ENCODE measurements around the gene PPP4C. TPM values are rescaled to one million over a fixed set of nuclear protein-coding genes. Genes with fewer than 3 reads are reported as not detected.
"Not testable (repeated sequence)": the region's sequence is repeated elsewhere in the genome, so short reads cannot be mapped to it uniquely, and the experiment has no call there.

Gene PPP4C
- total RNA-seq, 1 experiment from 2014 or later = 225 TPM

DNA sequence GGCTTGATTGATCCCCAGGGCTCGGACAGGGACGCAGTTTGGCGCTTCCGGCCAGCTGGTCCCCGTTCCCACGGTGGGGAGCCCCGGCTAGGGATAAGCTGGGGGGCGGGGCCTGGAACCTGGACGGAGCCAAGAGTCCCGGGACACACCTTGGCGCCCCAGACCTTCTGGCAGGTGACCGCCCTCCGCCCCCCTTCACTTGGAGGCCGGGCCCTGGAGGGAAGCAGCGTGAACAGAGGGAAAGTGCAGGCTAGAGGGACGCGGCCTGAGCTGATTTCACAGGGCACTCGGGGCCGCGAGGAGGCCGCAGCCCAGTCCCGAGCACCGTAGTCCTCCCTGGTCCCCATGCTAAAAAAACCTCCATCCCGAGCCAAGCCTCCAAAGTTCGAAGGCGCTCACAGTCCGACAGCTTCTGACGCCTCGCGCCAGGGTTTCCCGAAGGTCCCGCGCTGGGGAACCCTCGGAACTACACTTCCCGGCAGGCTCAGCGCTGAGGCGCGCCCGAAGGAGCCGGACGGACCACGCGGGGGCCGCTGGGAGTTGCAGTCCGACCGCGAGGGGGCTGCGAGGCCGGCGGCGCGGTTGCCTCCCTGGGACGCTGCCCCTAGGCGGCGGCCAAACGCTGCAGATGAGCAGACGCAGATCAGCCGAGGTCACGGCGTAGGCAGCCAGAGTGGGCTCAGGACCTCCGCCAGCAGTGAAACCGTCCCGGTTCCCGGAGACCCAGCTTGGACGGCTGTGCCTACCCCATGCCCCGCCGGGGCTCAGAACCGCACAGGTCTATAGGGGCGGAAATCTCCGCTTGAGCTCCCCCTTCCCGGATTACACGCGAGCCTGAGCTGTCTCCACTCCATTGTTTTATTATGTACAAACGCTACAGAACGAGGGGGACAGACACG lies 15.9 kb downstream of the PPP4C start, which contains the start of gene TBX6:
Gene TBX6 (minus strand): TSS at position 451 of the 899 bp plus-strand sequence. CDS start 731 bp downstream, outside the sequence.
- in situ Hi-C loops (cut with HindIII; ENCODE audit: low sequenced_read_pairs) = no loop called here
- DNase-seq (ENCODE audit: low spot score) = peak; percentile 86

DNA sequence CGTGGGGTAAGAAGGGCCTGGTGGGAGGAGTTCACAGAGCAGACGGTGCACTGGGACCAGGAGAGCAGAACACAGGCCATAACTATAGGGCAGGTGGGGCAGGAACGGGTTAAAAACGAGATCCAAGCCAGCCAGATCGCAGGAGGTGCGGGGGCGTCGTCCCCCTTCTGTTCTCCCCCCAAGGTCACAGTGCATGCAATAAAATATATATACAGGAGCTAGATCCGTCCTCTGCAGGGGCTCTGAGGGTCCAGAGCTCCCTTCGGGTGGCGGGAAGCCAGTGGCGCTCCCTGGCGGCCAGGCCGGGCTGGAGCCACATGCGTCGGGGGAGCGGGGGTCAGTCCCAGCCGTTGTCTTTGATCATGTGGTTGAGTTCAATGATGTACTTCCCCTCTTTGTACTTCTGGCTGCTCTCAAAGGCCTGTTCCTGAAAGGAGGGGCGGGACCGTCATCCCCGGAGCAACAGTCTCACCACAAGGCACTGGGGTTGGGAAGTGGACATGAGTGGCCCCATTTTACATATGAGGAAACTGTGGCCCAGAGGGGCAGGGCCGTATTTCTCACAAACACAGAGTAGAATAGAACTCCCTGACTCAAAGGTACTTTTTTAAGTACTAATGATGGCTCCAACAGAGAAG lies 16.7 kb downstream of the PPP4C start:
- peak; percentile 39 for DNase-seq (ENCODE audit: low spot score)
- in situ Hi-C loops (cut with HindIII; ENCODE audit: low sequenced_read_pairs) = no loop called here

DNA sequence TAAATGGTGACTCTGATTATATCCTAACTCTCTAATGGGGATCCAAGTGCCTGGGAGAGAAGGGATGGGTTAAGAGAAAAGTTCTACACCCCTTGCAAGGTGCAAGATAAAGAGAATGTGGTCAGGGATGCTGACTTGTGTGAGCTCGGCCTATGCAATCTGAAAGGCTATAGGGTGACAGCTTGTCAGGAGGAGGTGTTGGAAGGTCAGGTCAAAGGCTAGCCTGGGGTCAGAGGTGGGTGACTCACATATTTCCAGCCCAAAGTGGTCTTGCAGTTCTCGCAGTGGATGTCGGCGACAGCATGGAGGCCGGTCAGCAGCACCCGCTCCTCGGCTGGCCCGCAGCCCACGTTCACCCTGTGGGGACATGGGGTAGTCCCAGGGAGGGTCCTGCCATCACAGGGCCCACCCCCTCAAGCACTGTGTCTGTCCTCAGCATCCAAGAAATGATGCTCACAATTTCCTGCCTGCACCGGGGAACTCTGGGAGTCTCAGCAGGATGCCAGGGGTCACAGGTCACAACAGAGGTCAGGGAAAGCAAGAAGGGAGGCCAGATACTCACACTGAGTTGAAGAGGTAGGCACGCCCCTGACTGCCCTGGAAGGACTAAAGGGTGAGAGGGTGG lies 18.9 kb downstream of the PPP4C start:
- in situ Hi-C loops (cut with HindIII; ENCODE audit: low sequenced_read_pairs) = no loop called here
- no peak for DNase-seq (ENCODE audit: low spot score)

DNA sequence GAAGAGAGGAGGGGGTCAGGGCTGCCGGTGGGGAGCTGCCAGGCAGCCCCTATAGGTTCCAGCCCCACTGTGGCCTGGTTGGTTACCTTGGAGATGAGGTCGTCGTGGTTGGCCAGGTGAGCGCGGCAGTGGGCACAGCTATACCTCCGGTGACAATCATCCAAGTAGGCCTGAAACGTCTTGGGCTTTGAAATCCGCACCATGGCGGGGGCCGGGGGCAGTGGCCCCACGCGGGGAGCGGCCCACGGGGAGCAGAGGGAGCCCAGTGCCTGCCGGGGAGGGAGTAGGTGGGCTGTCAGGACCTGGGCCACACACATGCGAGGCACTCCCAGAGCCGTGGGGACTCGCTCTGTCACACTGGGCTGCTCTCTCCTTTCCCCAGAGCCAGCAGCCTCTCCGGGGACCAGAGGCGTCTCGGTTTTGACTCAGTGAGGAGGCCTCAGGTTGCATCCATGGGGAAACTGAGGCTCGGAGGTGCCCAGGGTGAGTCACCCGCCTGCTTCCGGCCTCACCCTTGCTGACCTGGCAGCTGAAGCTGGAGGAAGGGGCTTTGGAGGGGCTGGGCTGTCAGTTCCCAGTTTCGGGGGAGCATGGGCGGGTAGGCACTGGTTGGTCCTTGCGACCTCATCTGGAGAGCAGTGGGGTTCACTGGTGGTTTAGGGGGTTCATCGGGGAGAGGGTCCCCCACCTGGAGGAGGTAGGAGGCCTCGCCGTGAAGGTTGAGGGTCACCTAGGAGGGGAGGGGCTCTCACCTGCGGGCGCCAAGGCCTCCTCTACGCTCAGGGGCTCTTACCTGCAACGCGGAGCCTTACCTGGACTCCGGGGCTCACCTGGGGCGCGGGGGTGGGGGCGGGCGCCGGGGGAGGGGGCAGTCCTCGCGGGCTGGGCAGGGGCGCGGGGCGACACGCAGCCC lies 19.6 kb downstream of the PPP4C start:
- no peak for DNase-seq (ENCODE audit: low spot score)
- in situ Hi-C loops (cut with HindIII; ENCODE audit: low sequenced_read_pairs) = no loop called here

DNA sequence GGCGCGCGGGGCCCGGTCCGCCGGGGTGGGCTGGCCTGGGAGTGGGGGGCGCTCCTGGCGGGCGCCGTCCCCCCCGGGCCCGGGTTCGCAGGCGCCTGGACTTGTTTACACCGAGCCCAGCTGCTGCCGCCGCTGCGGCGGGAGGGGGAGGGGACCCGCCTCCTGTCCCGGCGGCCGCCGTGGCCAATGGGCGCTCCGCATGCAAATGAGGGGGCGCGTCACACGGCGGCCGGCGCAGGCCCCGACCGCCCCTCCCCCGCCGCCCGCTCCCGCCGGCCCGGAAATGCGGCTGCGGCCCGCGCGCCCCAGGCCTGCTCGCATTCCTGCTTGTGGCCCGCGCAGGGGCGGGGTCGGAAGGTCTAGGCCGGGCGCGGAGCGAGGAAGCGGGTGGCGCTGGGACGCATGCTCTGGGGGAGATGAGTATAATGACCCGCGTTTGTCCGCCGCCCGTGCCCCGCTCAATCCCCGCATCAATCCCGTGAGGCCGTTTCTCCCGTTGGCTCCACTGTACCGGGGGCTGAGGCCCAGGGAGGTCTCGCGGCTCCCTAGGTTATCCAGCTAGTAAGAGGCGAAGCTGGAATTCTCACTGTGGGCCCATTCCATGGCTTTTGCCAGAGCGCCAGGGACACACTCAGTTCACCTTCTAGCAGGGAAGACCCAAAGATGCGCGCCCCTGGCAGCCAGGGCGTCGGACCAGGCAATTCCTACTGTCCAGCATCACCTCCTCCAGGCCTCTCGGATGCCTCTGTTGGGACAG lies 20.5 kb downstream of the PPP4C start, which contains the start of gene YPEL3:
Gene YPEL3 (minus strand): TSS at position 109 of the 757 bp plus-strand sequence. CDS start 731 bp downstream, outside the sequence.
- in situ Hi-C loops (cut with HindIII; ENCODE audit: low sequenced_read_pairs) = no loop called here
- DNase-seq (ENCODE audit: low spot score) = peak; percentile 89

DNA sequence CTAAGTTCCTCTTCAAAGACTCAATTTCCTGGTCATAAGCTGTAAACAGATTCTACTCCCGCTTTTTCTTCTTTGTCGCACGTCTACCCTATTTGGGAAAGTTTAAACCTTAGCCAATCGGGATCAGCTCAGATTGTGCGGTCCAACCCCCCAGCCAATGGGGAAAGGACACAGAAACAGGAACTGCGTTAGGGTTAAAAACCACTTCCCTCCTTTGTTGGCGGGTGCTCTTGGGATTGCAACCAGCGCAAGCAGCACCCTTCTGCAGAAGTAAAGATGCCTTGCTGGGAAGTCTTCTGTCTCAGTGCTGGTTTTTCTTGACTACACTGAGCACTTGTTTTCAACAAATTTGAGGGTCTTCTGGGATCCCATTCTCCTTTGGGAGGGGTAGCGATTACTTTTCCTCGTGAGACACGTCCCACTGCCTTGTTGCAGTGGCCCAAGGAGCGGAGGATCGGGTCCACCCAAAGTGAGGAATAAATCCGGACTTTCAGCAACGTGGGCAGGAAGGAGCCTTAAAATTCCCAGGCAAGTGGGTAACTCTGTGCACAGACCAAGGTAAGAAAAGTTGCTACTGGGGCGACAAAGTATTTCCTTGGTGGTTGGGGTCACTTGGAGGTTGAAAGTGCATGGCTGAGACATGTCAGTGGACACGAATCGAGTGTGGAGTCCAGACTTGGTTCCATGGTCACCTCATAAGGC lies 21.2 kb downstream of the PPP4C start:
- in situ Hi-C loops (cut with HindIII; ENCODE audit: low sequenced_read_pairs) = no loop called here
- DNase-seq (ENCODE audit: low spot score) = no peak

DNA sequence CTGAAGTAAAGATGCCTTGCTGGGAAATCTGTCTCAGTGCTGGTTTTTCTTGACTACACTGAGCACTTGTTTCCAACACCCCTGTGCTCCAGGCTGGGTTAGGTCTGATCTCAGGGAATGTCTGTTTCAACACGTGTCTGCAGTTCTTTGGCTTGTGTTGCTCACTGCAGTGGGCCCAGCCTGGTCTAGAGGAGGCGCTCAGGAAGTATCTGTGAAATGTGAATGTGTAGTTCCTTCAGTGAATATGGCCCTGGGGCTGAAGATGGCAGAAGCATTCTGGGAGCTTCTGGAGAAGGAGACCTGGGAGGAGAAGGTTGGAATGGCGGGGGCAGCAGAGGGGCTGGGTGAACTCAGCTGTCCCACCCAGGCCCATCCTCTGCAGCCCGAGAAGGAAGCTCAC lies 28.3 kb downstream of the PPP4C start:
- DNase-seq (ENCODE audit: low spot score) = no peak
- in situ Hi-C loops (cut with HindIII; ENCODE audit: low sequenced_read_pairs) = no loop called here

DNA sequence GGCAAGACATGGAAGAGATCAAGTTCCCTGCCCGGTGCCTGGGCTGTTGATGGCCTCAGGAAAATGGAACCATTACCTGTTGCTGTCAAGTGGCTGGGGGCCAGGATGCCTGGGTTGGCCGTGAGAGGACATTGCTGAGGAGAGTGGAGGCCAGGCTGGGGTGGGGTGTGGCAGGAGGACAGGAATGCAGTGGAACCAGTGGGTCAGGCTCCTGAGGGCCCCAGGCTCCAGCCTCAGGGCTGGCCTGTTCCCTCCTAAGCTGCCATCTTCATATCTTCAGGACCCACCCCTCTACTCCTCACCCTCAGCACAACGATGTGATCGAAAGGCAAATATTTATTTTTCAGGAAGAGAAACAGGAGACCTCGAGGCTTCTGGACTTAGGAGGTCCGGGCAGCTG lies 28.7 kb downstream of the PPP4C start:
- no peak for DNase-seq (ENCODE audit: low spot score)
- in situ Hi-C loops (cut with HindIII; ENCODE audit: low sequenced_read_pairs) = no loop called here

DNA sequence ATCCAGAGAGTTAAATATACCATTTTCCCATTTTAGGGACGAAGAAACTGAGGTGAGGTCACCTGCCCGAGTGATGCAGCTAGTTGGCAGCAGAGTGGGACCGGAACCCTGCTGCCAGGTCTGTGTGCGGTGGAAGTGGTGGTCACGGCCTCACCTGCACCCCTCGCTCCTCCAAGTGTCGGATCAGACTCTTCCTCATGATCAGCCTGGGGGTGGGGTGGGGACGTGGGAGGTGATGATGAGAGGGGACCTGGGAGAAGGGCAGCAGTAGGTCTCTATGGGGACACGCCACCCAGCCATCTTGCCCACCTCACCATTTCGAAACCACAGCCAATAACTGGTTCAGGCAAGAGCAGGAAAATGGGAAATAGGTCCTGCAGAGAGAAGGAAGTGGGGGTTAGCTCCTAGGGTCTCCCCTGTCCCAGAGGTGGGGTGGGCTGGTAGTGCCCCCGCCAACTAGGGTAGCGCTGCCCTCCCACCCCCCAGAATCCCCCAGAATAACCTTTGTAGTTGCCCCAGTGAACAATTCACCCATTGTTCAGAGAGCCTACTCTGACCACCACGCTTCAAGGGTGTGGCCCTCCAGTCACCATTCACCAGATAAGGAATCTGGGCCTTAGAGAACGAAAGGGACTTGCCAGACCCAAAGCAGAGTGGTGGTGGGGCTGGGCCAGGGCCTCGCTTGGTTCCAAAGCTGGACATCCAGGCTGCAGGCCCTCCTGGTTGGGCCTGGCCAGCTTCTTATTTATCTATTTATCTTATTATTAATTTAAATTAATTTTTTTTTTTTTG lies 32.5 kb downstream of the PPP4C start:
- in situ Hi-C loops (cut with HindIII; ENCODE audit: low sequenced_read_pairs) = no loop called here
- DNase-seq (ENCODE audit: low spot score) = no peak

DNA sequence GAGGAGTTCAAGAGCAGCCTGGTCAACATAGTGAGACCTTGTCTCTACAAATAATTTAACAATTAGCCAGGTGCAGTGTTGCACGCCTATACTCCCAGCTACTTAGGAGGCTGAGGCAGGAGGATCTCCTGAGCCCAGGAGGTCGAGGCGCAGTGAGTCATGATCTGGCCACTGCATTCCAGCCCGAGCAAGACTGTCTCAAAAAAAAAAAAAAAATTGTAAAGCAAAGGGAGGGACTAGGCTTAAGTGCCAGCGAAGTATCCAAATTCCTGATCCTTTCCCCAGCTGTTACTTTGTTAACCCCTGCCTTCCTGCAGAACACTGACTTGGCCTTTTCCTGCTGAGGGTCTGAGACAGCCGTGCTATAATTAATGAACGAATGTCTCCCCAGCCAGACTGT lies 34.9 kb downstream of the PPP4C start:
- no peak for DNase-seq (ENCODE audit: low spot score)
- in situ Hi-C loops (cut with HindIII; ENCODE audit: low sequenced_read_pairs) = no loop called here

DNA sequence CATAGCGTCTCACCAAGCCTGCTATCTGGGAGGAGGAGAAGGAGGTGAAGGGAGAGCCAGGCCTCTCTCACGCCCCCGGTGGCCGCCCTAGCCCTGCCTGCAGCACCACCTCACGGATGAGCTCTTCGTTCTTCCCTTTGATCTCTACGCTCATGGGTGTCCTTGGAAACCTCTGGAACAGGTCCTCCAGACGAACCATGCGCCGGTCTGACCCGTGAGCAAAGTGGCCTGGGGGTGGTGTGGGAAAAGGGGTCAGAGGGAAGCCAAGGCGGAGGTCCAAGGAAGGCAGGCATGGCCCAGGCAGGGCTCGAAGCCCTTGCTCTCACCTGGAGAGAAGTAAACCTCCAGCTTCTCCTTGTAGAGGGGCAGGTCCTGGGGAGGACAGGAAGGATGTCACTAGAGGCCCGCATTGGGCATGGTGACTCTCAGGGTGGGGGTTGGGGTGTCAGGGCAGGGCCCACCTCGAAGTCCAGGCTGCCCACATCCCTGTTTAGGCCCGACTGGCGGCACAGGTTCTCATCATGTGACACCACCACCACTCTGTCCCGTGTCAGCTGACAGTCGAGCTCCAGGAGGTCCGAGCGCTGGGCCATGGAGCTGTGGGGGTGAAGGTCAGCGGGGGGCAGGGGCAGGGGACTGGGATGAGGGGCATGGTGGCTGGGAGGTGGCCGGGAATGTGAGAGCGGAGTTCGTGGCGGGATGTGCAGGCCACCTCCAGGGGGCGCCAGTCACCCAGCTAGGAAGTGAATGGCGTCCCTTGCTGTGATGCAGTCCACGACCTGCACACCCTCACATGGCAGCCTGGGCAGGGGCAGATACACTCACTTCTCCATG lies 36.6 kb downstream of the PPP4C start:
- in situ Hi-C loops (cut with HindIII; ENCODE audit: low sequenced_read_pairs) = no loop called here
- peak; percentile 33 for DNase-seq (ENCODE audit: low spot score)

DNA sequence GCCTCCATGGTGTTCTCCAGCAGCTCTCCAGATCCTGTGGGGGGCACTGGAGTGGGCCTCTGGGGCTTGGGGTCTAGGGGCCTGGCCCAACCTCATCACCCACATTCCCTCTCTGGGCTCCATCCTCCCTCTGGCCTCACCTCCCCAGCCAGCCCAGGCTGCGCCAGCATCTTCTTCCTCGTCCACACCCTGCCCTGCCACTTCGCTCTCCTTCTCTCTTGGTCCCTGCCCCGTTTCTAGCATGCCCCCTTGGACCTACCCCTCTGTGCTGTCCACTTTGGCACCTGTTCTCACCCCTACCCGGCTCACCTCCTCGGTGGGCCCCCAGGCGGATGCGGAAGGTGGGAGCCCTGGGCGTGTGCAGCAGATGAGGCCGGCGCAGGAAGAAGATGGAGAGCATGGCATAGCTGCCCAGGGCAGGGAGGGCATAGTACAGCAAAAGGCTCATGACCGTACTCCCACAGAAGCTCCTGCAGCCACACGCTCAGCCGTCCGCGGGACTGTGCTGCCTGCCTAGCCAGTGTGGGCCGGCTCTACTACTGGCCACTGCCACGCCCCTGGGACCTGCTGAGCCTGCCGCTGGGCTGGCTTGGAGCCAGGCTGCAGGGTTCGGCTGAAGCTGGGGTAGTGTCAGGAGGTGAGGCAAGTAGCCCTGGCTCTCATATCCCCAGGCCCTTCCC lies 37.4 kb downstream of the PPP4C start, which contains the start of gene GDPD3:
Gene GDPD3 (minus strand): TSS at position 507 of the 680 bp plus-strand sequence. CDS start 59 bp downstream, at position 448.
- DNase-seq (ENCODE audit: low spot score) = no peak
- in situ Hi-C loops (cut with HindIII; ENCODE audit: low sequenced_read_pairs) = no loop called here

DNA sequence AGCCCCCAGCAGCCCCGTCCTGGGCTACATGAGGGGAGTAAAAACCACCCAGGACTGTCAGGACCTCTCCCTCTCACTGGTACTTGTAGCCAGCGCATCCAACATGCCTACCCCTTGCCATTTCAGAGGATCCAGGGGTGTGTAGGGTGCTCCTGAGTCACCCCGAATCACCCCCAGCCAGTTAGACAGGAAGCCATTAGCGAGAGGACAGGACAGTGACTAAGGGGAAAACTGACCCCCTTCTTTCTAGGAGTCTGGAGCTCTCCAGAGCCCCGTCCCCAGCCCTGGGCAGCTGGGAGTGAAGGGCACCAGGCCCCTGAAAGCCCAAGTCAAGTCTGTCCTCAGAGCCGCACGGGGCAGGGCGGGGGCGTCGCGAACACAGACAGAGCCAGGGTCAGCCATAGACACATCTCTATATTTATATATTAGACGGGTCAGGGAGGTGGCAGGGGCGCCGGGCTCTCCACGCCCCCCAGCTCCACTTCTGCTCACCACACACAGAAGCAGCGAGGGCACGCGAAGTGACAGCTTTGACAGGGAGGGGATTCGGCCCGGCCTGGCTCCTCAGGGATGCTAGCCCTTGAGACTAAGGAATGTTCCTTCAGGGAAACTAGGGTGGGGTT lies 38.0 kb downstream of the PPP4C start:
- no peak for DNase-seq (ENCODE audit: low spot score)
- in situ Hi-C loops (cut with HindIII; ENCODE audit: low sequenced_read_pairs) = no loop called here

DNA sequence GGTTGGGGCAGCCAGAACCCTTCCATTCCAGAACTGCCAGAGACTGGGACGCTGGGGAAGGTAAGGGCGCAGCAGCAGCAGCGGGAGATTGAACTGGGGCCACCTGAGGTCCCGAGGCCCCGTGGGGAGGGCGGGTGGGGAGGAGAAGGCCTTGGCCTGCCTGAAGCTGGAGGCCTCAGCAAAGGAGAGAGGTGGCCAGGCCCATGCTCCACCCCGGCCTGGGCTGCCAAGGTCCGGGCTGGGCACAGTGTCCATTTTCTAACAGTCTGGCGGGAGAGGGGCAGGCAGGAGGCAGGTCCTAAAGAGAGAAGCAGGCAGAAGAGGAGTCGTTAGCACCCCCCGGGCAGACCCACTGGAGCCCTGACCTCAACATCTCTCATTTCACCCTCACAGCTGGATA lies 38.6 kb downstream of the PPP4C start:
- in situ Hi-C loops (cut with HindIII; ENCODE audit: low sequenced_read_pairs) = no loop called here
- DNase-seq (ENCODE audit: low spot score) = no peak

DNA sequence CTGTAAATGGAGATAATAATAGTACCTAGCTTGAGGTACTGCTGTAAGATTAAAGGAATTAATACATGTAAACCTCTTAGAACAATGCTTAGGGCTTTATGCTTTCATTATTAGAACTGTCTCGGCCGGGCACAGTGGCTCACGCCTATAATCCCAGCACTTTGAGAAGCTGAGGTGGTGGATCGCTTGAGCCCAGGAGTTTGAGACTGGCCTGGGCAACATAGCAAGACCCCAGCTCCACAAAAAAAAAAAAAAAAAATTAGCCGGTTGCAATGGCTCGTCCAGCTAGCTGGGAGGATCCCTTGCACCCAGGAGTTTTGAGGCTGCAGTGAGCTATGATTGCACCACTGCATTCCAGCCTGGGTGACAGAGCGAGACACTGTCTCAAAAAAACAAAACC lies 39.0 kb downstream of the PPP4C start:
- in situ Hi-C loops (cut with HindIII; ENCODE audit: low sequenced_read_pairs) = loop anchor here (5.0 kb wide), 1 partner anchor 38 kb away; the partner anchor contains the start of gene PPP4C
- not testable (repeated sequence) for DNase-seq (ENCODE audit: low spot score)
